Neural crest cell (in vitro differentiated cells): Measurements from ENCODE around the gene RENBP. TPM values are rescaled to one million over a fixed set of nuclear protein-coding genes. Genes with fewer than 3 reads are reported as not detected.
A peak's percentile ranks its signal among the peaks of the same experiment; 100 is the strongest.

Experiments used
- DNase-seq: peaks from one replicate; pipeline ENCODE4 v3.0.0; 2021; ENCODE audit warnings: low read depth, mixed read lengths, low spot score
- H3K27ac Mint-ChIP-seq: one replicate; pipeline ENCODE4 v1.8.0; 2021; ENCODE audit warnings: mild to moderate bottlenecking, mixed read lengths; ENCODE audit not compliant: unreplicated experiment
- H3K27me3 Mint-ChIP-seq: 2 replicates; pipeline ENCODE4 v1.8.0; 2021; ENCODE audit warnings: low read depth, mild to moderate bottlenecking, mixed read lengths
- H3K36me3 Mint-ChIP-seq: 2 replicates; pipeline ENCODE4 v1.8.0; 2021; ENCODE audit warnings: low read depth, mild to moderate bottlenecking, mixed read lengths
- H3K4me1 Mint-ChIP-seq: 2 replicates; pipeline ENCODE4 v1.8.0; 2021; ENCODE audit warnings: mixed read lengths
- H3K4me3 Mint-ChIP-seq: one replicate; pipeline ENCODE4 v1.8.0; 2021; ENCODE audit warnings: mild to moderate bottlenecking, mixed read lengths
- H3K9me3 Mint-ChIP-seq: 2 replicates; pipeline ENCODE4 v1.8.0; 2021; ENCODE audit warnings: mixed read lengths
- total RNA-seq: library from RNA; stranded (reverse); gene quantifications from 2 replicates; pipeline ENCODE4 v1.2.1, GENCODE V29; 2021
- TF ChIP-seq, protein P1 (sequence below): fragments of 200-600 bp; sonication (generic); conservative IDR thresholded peaks from 2 replicates; pipeline ENCODE4 v1.5.0; 2021; ENCODE audit warnings: antibody characterized with exemption, mild to moderate bottlenecking

The RENBP gene
- total RNA-seq, 1 donor from 2014 or later = 11.4 TPM

DNA sequence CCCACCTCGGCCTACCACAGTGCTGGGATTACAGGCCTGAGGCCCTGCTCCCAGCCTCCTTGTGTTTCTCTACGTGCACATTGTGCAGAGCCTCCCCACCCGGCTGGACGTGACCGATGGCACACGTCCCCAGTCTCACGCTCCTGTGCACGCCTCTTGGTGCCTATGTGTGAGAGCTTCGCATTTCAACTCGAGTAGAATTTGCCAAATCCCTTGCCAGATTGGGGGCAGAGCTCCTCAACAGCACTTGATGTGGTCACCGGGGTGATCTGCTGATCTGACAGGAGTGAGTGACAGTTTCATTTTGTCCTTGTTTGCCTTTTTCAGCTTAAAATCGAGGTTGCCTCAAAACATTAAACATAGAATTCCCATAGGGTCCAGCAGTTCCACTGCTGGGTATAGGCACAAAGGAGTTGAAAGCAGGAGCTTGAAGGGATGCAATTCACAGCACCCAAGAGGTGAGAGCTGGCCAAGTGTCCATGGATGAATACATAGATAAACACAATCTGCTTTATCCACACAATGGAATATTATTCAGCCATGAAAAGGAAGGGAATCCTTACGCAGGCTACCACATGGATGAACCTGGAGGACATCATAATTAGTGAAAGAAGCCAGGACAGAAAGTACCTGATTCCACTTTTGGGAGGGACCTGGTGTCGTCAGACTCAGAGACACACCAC, 45.7 kb upstream of the RENBP start:
- Mint-ChIP-seq H3K4me1 (peaks cover 4% of the 10 kb centered on the region), H3K27me3 (no peaks in the 10 kb centered on the region), H3K9me3 (no peaks in the 10 kb centered on the region), H3K27ac (no peak overlapping the region), H3K4me3 (no peak overlapping the region), H3K36me3 (no peaks in the 10 kb centered on the region)
- DNase-seq = no peak
- TF ChIP-seq, protein P1, sequence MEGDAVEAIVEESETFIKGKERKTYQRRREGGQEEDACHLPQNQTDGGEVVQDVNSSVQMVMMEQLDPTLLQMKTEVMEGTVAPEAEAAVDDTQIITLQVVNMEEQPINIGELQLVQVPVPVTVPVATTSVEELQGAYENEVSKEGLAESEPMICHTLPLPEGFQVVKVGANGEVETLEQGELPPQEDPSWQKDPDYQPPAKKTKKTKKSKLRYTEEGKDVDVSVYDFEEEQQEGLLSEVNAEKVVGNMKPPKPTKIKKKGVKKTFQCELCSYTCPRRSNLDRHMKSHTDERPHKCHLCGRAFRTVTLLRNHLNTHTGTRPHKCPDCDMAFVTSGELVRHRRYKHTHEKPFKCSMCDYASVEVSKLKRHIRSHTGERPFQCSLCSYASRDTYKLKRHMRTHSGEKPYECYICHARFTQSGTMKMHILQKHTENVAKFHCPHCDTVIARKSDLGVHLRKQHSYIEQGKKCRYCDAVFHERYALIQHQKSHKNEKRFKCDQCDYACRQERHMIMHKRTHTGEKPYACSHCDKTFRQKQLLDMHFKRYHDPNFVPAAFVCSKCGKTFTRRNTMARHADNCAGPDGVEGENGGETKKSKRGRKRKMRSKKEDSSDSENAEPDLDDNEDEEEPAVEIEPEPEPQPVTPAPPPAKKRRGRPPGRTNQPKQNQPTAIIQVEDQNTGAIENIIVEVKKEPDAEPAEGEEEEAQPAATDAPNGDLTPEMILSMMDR = no peak

DNA sequence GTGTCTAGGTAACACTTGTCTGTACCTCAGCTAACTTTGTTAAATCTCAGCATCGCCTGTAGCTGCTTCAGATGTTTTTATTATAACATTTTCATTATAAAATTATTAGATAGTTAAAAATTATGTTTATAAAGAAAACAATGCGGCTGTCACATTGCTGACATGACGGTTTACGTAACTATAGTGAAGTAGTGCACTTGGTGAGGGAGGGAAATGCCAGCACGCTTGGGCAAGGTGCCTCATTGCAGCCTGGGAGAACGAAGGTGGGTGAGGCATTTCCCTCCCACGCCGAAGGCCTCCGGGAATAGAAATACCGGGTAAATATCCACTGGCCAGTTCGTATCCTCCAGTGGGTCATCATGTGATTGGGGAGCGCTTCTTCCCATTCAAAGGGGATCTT, 44.0 kb upstream of the RENBP start:
- Mint-ChIP-seq H3K27ac (no peak overlapping the region), H3K4me1 (peaks cover 4% of the 10 kb centered on the region), H3K27me3 (no peaks in the 10 kb centered on the region), H3K4me3 (no peak overlapping the region), H3K9me3 (no peaks in the 10 kb centered on the region), H3K36me3 (no peaks in the 10 kb centered on the region)
- TF ChIP-seq, protein P1 = no peak
- no peak for DNase-seq

DNA sequence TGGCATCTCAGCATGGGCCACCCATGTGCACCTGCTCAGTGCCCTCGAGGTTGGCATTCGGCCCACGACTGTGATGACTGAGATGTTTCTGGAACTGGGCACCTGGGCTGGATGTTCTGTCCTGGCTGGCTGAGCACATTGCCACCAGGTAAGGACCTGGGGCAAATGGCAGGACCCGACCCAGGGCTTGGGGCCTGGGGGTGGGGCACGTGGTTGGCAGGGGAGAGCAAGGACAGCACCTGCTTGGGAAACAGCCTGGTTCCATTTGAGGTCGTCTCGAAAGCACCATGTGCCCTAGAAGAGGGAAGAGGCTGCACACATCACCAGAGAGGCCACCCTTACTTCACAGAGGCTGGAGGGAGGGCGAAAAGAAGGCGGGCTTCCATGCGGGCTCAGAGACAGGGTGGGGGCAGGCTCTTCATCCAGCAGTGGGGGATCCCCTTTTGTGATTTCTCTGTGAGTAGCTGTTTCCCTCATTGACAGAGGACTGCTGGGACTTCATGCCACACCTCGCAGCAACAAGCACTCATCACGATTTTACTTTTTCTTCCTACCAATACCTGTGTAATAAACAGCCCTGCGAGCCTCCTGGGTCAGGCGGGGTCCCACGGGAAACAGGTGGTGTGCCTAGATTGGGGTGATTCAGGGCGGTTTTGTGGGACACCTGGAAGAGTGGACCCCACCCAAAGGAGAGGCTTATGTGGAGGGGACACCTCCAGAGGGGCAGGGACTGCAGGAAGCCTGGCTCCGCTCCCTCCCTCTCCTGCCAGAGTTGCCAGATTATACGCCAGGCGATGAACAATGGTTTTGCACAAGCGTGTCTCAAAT, 40.1 kb upstream of the RENBP start:
- no peak for DNase-seq
- Mint-ChIP-seq H3K36me3 (peaks cover 5% of the 10 kb centered on the region), H3K4me3 (no peak overlapping the region), H3K27ac (no peak overlapping the region), H3K27me3 (no peaks in the 10 kb centered on the region), H3K4me1 (peaks cover 12% of the 10 kb centered on the region), H3K9me3 (no peaks in the 10 kb centered on the region)
- TF ChIP-seq, protein P1 = no peak

GRCh38 chrX:153983321-153983801, 38.9 kb upstream of the RENBP start:
- Mint-ChIP-seq H3K4me3 (no peak overlapping the region), H3K27me3 (no peaks in the 10 kb centered on the region), H3K9me3 (no peaks in the 10 kb centered on the region), H3K27ac (no peak overlapping the region), H3K4me1 (peaks cover 8% of the 10 kb centered on the region), H3K36me3 (peaks cover 5% of the 10 kb centered on the region)
- no peak for DNase-seq
- TF ChIP-seq, protein P1 = no peak

DNA sequence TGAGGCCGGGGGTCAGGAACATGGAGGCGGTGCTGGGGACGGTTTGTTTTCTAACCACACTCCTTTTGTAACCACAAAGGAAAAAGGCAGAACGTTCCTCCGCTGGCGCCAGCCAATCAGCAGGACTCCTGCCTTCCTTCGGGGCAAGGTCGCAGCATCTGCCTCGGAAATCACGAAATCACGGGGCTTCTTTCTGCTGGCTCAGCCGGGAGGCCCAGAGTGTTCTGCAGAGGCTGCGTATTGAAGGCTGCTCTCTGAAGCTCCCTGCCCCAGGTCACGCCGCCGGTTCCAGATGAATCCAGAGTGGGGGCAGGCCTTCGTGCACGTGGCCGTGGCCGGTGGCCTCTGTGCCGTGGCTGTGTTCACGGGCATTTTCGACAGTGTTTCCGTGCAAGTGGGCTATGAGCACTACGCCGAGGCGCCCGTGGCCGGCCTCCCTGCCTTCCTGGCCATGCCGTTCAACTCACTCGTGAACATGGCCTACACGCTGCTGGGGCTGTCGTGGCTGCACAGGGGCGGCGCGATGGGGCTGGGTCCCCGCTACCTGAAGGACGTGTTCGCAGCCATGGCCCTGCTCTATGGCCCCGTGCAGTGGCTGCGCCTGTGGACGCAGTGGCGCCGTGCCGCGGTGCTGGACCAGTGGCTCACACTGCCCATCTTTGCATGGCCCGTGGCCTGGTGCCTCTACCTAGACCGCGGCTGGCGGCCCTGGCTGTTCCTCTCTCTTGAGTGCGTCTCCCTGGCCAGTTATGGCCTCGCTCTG, 37.5 kb upstream of the RENBP start:
- Mint-ChIP-seq H3K9me3 (no peaks in the 10 kb centered on the region), H3K4me1 (peaks cover 8% of the 10 kb centered on the region), H3K4me3 (no peak overlapping the region), H3K27ac (peak overlapping the region; percentile 89), H3K27me3 (no peaks in the 10 kb centered on the region), H3K36me3 (peaks cover 5% of the 10 kb centered on the region)
- no peak for DNase-seq
- TF ChIP-seq, protein P1 = no peak
